H1 (cell line): ENCODE measurements around the gene MCM3AP. TPM values are rescaled to one million over a fixed set of nuclear protein-coding genes. Genes with fewer than 3 reads are reported as not detected.

ENCODE experiments used
- ATF2 ChIP-seq: IDR thresholded peaks from 2 replicates; pipeline ENCODE4 v1.6.1; 2012; ENCODE audit warnings: low read length, inconsistent platforms
- BACH1 ChIP-seq: IDR thresholded peaks from 2 replicates; pipeline ENCODE4 v1.6.1; 2012; ENCODE audit warnings: low read length, improper control_type of control experiment
- EGR1 ChIP-seq: IDR thresholded peaks from 2 replicates; pipeline ENCODE4 v1.6.1; 2011; ENCODE audit warnings: low read depth, low read length, borderline replicate concordance
- EP300 ChIP-seq, 2 experiments: IDR thresholded peaks; 1 replicate in 1 of 2; 2 replicates in 1 of 2; pipeline ENCODE4 v1.6.1; 2011 to 2012; ENCODE audit warnings: low read depth in 2 of 2, low read length in 2 of 2, mild to moderate bottlenecking in 2 of 2, borderline replicate concordance in 1 of 2, inconsistent platforms in 1 of 2, moderate library complexity in 1 of 2
- GTF2F1 ChIP-seq: IDR thresholded peaks from 2 replicates; pipeline ENCODE4 v1.6.1; 2012; ENCODE audit warnings: low read depth, low read length, improper control_type of control experiment, borderline replicate concordance
- RFX5 ChIP-seq: IDR thresholded peaks from 2 replicates; pipeline ENCODE4 v1.6.1; 2011; ENCODE audit warnings: low read depth, low read length, improper control_type of control experiment, borderline replicate concordance
- SAP30 ChIP-seq: fragments of 300-600 bp; sonication (generic); IDR thresholded peaks from 2 replicates; pipeline ENCODE4 v1.7.1; 2012; ENCODE audit warnings: low read length, moderate library complexity, mild to moderate bottlenecking, inconsistent platforms; ENCODE audit not compliant: insufficient read depth, insufficient replicate concordance
- polyA plus RNA-seq, 7 experiments: library from polyadenylated mRNA; depleted of rRNA in 3 of 7; stranded (reverse) in 5 of 7; unstranded in 2 of 7; fragments of >200 nt in 5 of 7; fragments of 200-250 nt in 2 of 7; gene quantifications; 1 replicate in 5 of 7; 2 replicates in 1 of 7; 4 replicates in 1 of 7; pipeline versions ENCODE4 v1.2.1 to v1.2.3, GENCODE V29; 2011 to 2013; ENCODE audit warnings: missing spikeins in 2 of 7, mixed read lengths in 2 of 7
- total RNA-seq: library from RNA; stranded (reverse); fragmentation: NEBNext Ultra II Directional; extraction: Animal tissue kit (Norgen Biotek cat#: 25700); gene quantifications from 2 replicates; pipeline ENCODE4 v1.2.1, GENCODE V29; 2021
- TF ChIP-seq, protein P1 (sequence below): IDR thresholded peaks from 2 replicates; pipeline ENCODE4 v1.6.1; 2012; ENCODE audit warnings: inconsistent platforms

Gene MCM3AP
- total and polyA plus RNA-seq, 2 of the 8 experiments (the other 6 are each of a cell fraction or from before 2014, with no cell fraction given) = 37.2 to 119 TPM

GRCh38 chr21:46308431-46308830 lies 23.0 kb upstream of the MCM3AP start (continued):
- TF ChIP-seq, protein P1, sequence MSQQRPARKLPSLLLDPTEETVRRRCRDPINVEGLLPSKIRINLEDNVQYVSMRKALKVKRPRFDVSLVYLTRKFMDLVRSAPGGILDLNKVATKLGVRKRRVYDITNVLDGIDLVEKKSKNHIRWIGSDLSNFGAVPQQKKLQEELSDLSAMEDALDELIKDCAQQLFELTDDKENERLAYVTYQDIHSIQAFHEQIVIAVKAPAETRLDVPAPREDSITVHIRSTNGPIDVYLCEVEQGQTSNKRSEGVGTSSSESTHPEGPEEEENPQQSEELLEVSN = no peak
- TF ChIP-seq GTF2F1 (no peak), RFX5 (no peak), SAP30 (no peak), EP300 (IDR thresholded peaks at IDR 0.05; ENCODE audit: borderline replicate concordance in 1 of 2, low read depth in 2 of 2, low read length in 2 of 2) (no peak), BACH1 (no peak), EGR1 (no peak), ATF2 (no peak)
